Neural cell (in vitro differentiated cells): ENCODE results near the gene SLC10A7. TPM values are rescaled to one million over a fixed set of nuclear protein-coding genes. Genes with fewer than 3 reads are reported as not detected.
A peak's percentile ranks its signal among the peaks of the same experiment; 100 is the strongest.

Experiments
- H2AFZ ChIP-seq: fragments of 200-600, 300-800 bp; sonication (generic), shearing (Covaris generic); 2 replicates; pipeline ENCODE4 v1.6.0; 2014; ENCODE audit warnings: low read depth, mild to moderate bottlenecking, antibody characterized with exemption, low read length, moderate library complexity
- H3F3A ChIP-seq: fragments of 200-600 bp; shearing (Covaris generic); 2 replicates; pipeline ENCODE4 v1.6.1; 2016; ENCODE audit warnings: mild to moderate bottlenecking, moderate library complexity, mixed read lengths, antibody characterized with exemption, low read length; ENCODE audit not compliant: insufficient read depth, poor library complexity, severe bottlenecking
- H3K27ac ChIP-seq: fragments of 200-600, 300-800 bp; sonication (generic), shearing (Covaris generic); 2 replicates; pipeline ENCODE4 v1.5.1; 2014; ENCODE audit warnings: mild to moderate bottlenecking, low read length, moderate library complexity
- H3K27me3 ChIP-seq: fragments of 300-800, 200-600 bp; sonication (generic), shearing (Covaris generic); 2 replicates; pipeline ENCODE4 v1.6.0; 2014; ENCODE audit warnings: mild to moderate bottlenecking, low read depth, low read length, moderate library complexity; ENCODE audit not compliant: insufficient read depth
- H3K36me3 ChIP-seq: fragments of 300-800, 200-600 bp; sonication (generic), shearing (Covaris generic); 2 replicates; pipeline ENCODE4 v1.5.1; 2014; ENCODE audit warnings: mild to moderate bottlenecking, antibody characterized with exemption, low read length, moderate library complexity; ENCODE audit not compliant: insufficient read depth
- H3K4me2 ChIP-seq: fragments of 300-800, 200-600 bp; sonication (generic), shearing (Covaris generic); 2 replicates; pipeline ENCODE4 v1.6.0; 2014; ENCODE audit warnings: mild to moderate bottlenecking, low read length
- H3K4me3 ChIP-seq: fragments of 300-800, 200-600 bp; sonication (generic), shearing (Covaris generic); 2 replicates; pipeline ENCODE4 v1.5.1; 2014; ENCODE audit warnings: mild to moderate bottlenecking, low read length, moderate library complexity
- H3K79me2 ChIP-seq: fragments of 200-600 bp; shearing (Covaris generic); replicated peaks from 2 replicates; pipeline ENCODE4 v1.6.0; 2014; ENCODE audit warnings: mild to moderate bottlenecking, low read length, moderate library complexity; ENCODE audit not compliant: insufficient read depth
- H3K9ac ChIP-seq: fragments of 300-800, 200-600 bp; sonication (generic), shearing (Covaris generic); 2 replicates; pipeline ENCODE4 v1.6.1; 2016; ENCODE audit warnings: mild to moderate bottlenecking, low read length, mixed read lengths
- H3K9me2 ChIP-seq: fragments of 200-600 bp; shearing (Covaris generic); 2 replicates; pipeline ENCODE4 v1.6.1; 2016; ENCODE audit warnings: mild to moderate bottlenecking, low read length, mixed read lengths; ENCODE audit not compliant: insufficient read depth
- H3K9me3 ChIP-seq: fragments of 200-600, 300-800 bp; sonication (generic), shearing (Covaris generic); 2 replicates; pipeline ENCODE4 v1.6.1; 2016; ENCODE audit warnings: mild to moderate bottlenecking, mixed run types, low read length, moderate library complexity, mixed read lengths
- H4K20me1 ChIP-seq: fragments of 200-600 bp; shearing (Covaris generic); 2 replicates; pipeline ENCODE4 v1.6.1; 2016; ENCODE audit warnings: mild to moderate bottlenecking, mixed run types; ENCODE audit not compliant: insufficient read depth
- EP300 ChIP-seq: fragments of 450-650 bp; conservative IDR thresholded peaks from 2 replicates; pipeline ENCODE4 v1.6.1; 2014; ENCODE audit warnings: antibody characterized with exemption, mild to moderate bottlenecking, moderate library complexity; ENCODE audit not compliant: poor library complexity, severe bottlenecking
- EZH2 ChIP-seq: fragments of 200-600, 300-800 bp; shearing (Covaris generic), sonication (generic); IDR thresholded peaks from 2 replicates; pipeline ENCODE4 v1.6.1; 2014; ENCODE audit warnings: antibody characterized with exemption, low read length, borderline replicate concordance, mild to moderate bottlenecking; ENCODE audit not compliant: insufficient read depth, poor library complexity, severe bottlenecking
- MXI1 ChIP-seq: fragments of 450-650 bp; conservative IDR thresholded peaks from 2 replicates; pipeline ENCODE4 v1.6.1; 2014; ENCODE audit warnings: antibody characterized with exemption, mild to moderate bottlenecking; ENCODE audit not compliant: poor library complexity, severe bottlenecking
- POLR2AphosphoS5 ChIP-seq: IDR thresholded peaks from 2 replicates; pipeline ENCODE4 v1.6.1; 2012
- RAD21 ChIP-seq: fragments of 450-650 bp; conservative IDR thresholded peaks from 2 replicates; pipeline ENCODE4 v1.6.1; 2014; ENCODE audit warnings: antibody characterized with exemption, mild to moderate bottlenecking, moderate library complexity
- SMC3 ChIP-seq: fragments of 450-650 bp; conservative IDR thresholded peaks from 2 replicates; pipeline ENCODE4 v1.6.1; 2014; ENCODE audit warnings: antibody characterized with exemption, mild to moderate bottlenecking, moderate library complexity; ENCODE audit not compliant: poor library complexity
- TAF1 ChIP-seq: IDR thresholded peaks from 2 replicates; pipeline ENCODE4 v1.6.1; 2012; ENCODE audit warnings: low read depth
- polyA plus RNA-seq: library from polyadenylated mRNA; depleted of rRNA; stranded (reverse); fragments of >200 nt; gene quantifications from 2 replicates; pipeline ENCODE4 v1.2.3, GENCODE V29; 2014
- TF ChIP-seq, protein P1 (sequence below): fragments of 450-650 bp; IDR thresholded peaks from 2 replicates; pipeline ENCODE4 v1.5.1; 2014; ENCODE audit warnings: antibody characterized with exemption, mild to moderate bottlenecking, moderate library complexity; ENCODE audit not compliant: poor library complexity, severe bottlenecking
- TF ChIP-seq, protein P2 (sequence below): IDR thresholded peaks from 2 replicates; pipeline ENCODE4 v1.6.1; 2012; ENCODE audit warnings: borderline replicate concordance

The SLC10A7 gene
- polyA plus RNA-seq, 1 donor from 2014 or later = 5.5 TPM

DNA sequence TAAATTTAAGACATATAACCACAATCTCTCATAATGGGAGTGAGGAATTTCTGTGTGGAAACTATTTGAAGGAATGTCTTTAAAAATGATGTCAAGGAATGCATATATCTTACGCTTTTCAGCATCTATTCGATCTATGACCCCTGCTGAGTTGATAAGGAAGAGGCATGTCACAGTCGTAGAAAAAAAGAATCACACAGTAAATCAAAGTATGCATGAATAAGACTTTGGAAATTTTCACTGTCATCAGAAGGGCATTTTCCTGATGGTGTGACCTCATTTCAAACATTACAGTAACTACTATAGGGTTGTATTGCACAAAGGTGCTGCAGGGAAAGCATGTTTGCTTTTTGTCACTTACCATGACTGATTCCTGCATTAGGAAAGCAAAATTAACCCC is 265.9 kb downstream of the SLC10A7 start:
- Histone ChIP-seq H3K9ac (no peak overlapping the region), H2AFZ (no peak overlapping the region)

DNA sequence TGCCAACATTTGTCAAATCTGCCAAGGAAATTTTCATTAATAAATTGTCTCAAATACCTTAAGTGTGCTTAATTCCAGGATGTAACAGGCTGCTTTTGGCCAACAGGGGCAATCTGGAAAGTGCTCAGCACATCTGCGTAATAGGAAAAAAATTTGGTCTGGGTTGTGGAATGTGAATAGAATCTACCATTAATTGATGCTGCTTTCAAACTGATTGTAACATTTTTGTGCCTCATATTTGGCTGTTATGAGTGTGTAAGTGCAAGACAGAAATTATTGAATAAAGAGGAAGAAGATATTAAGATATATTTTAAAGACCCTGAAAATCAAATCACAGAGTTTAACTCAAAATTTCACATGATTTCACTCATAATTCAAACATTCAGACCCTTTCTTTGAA is 266.3 kb downstream of the SLC10A7 start:
- H3K27ac ChIP-seq = no peak overlapping the region
- TF ChIP-seq EP300 = no peak
- no peak for TF ChIP-seq MXI1
- TF ChIP-seq POLR2AphosphoS5 = no peak
- TF ChIP-seq SMC3 = no peak
- no peak for TF ChIP-seq TAF1
- TF ChIP-seq EZH2 = no peak
- TF ChIP-seq, protein P1, sequence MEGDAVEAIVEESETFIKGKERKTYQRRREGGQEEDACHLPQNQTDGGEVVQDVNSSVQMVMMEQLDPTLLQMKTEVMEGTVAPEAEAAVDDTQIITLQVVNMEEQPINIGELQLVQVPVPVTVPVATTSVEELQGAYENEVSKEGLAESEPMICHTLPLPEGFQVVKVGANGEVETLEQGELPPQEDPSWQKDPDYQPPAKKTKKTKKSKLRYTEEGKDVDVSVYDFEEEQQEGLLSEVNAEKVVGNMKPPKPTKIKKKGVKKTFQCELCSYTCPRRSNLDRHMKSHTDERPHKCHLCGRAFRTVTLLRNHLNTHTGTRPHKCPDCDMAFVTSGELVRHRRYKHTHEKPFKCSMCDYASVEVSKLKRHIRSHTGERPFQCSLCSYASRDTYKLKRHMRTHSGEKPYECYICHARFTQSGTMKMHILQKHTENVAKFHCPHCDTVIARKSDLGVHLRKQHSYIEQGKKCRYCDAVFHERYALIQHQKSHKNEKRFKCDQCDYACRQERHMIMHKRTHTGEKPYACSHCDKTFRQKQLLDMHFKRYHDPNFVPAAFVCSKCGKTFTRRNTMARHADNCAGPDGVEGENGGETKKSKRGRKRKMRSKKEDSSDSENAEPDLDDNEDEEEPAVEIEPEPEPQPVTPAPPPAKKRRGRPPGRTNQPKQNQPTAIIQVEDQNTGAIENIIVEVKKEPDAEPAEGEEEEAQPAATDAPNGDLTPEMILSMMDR = no peak
- TF ChIP-seq RAD21 = no peak
- TF ChIP-seq, protein P2, sequence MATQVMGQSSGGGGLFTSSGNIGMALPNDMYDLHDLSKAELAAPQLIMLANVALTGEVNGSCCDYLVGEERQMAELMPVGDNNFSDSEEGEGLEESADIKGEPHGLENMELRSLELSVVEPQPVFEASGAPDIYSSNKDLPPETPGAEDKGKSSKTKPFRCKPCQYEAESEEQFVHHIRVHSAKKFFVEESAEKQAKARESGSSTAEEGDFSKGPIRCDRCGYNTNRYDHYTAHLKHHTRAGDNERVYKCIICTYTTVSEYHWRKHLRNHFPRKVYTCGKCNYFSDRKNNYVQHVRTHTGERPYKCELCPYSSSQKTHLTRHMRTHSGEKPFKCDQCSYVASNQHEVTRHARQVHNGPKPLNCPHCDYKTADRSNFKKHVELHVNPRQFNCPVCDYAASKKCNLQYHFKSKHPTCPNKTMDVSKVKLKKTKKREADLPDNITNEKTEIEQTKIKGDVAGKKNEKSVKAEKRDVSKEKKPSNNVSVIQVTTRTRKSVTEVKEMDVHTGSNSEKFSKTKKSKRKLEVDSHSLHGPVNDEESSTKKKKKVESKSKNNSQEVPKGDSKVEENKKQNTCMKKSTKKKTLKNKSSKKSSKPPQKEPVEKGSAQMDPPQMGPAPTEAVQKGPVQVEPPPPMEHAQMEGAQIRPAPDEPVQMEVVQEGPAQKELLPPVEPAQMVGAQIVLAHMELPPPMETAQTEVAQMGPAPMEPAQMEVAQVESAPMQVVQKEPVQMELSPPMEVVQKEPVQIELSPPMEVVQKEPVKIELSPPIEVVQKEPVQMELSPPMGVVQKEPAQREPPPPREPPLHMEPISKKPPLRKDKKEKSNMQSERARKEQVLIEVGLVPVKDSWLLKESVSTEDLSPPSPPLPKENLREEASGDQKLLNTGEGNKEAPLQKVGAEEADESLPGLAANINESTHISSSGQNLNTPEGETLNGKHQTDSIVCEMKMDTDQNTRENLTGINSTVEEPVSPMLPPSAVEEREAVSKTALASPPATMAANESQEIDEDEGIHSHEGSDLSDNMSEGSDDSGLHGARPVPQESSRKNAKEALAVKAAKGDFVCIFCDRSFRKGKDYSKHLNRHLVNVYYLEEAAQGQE = no peak
- H3K4me2 ChIP-seq = no peak overlapping the region
- H4K20me1 ChIP-seq = no peaks in the 10 kb centered on the region
- peak overlapping the region; percentile 3 for H3K4me3 ChIP-seq
- no peaks in the 10 kb centered on the region for H3K36me3 ChIP-seq
- no peaks in the 10 kb centered on the region for H3K9me2 ChIP-seq
- H3F3A ChIP-seq = no peaks in the 10 kb centered on the region
- H3K27me3 ChIP-seq = no peaks in the 10 kb centered on the region
- H2AFZ ChIP-seq = no peak overlapping the region
- no peaks in the 10 kb centered on the region for H3K79me2 ChIP-seq
- H3K9ac ChIP-seq = no peak overlapping the region
- H3K9me3 ChIP-seq = no peaks in the 10 kb centered on the region

More for the DNA sequence above, 265.9 kb downstream of the SLC10A7 start:
- Histone ChIP-seq H3F3A (no peaks in the 10 kb centered on the region), H3K9me3 (no peaks in the 10 kb centered on the region), H3K27ac (peak overlapping the region; percentile 35), H3K27me3 (no peaks in the 10 kb centered on the region), H3K9me2 (no peaks in the 10 kb centered on the region), H3K4me2 (peak overlapping the region; percentile 21), H3K36me3 (no peaks in the 10 kb centered on the region), H4K20me1 (no peaks in the 10 kb centered on the region), H3K79me2 (no peaks in the 10 kb centered on the region), H3K4me3 (peak overlapping the region; percentile 3)
- TF ChIP-seq EP300 = peak; percentile 47
- TF ChIP-seq, protein P2 = peak; percentile 67
- TF ChIP-seq, protein P1 = no peak
- TF ChIP-seq RAD21 = no peak
